Loucy (cell line): ENCODE data around the gene PRM1.

Experiments
- CTCF ChIP-seq: fragments of 200-600 bp; sonication (generic); conservative IDR thresholded peaks from 2 replicates; pipeline ENCODE4 v1.5.1; 2014; ENCODE audit warnings: mild to moderate bottlenecking, antibody characterized with exemption, low read length
- EZH2phosphoT487 ChIP-seq: fragments of 200-600 bp; IDR thresholded peaks from 2 replicates; pipeline ENCODE4 v1.6.1; 2018; ENCODE audit warnings: antibody characterized with exemption, mild to moderate bottlenecking, moderate library complexity, borderline replicate concordance

DNA sequence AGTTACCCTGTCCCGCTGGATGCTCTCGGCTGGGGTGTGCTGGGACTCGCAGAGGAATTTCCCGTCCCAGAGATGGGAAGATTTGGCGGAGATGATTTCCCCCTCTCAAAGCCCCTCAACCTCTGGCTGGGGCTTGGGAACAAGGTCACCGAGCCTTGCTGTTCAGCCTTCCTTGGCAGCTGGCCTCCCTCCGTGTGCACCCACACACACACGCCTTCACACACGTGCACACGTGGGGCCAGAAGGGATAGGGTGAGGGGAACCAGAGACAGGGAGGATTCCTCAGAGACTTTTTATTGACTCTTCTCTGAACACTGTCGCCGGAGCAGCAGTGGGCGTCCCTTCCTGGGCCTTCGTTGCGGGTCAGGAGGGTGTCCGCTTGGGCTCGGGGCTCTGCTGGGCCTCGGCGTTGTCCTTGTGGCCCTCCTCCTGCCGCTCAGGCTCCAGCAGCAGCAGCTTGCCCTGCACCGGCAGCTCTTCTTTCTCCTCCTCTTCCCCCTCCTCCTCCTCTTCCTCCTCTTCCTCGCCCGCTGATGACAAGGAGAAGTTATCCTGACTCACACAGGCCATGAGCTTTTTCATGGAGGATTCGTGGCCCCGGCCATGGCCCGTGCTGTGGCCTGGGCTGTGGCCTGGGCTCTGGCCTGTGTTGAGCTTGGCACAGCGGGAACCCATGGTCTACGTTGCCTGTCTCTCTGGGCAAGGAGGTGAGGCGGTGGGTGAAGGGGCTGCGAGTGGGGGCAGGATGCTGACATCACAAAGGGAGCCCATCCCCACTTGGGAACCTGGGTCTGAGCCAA, 8.0 kb downstream of the PRM1 start, which contains the start of gene PRM3:
- no peak for TF ChIP-seq CTCF
- TF ChIP-seq EZH2phosphoT487 = no peak
